ENCODE measurements around the gene LNP1.
"Not testable (repeated sequence)": the region's sequence is repeated elsewhere in the genome, so short reads cannot be mapped to it uniquely, and the experiment has no call there.

LNP1 gene

GRCh38 chr3:100429187-100429716 is 27.9 kb downstream of the LNP1 start:
- H3K9me3 Mint-ChIP-seq: peaks cover 0 to 2% of the 10 kb centered on the region in 2 donors
- no peak for ATAC-seq (replicated peaks)
- no peaks in the 10 kb centered on the region for H3K27me3 Mint-ChIP-seq
- H3K36me3 Mint-ChIP-seq: peaks cover 0 to 3% of the 10 kb centered on the region in 2 donors
- no peak overlapping the region for H3K27ac Mint-ChIP-seq
- no peaks in the 10 kb centered on the region for H3K4me1 Mint-ChIP-seq
- no peak for DNase-seq
- H3K4me3 Mint-ChIP-seq: no peak overlapping the region

GRCh38 chr3:100436951-100437350 is 35.6 kb downstream of the LNP1 start:
- DNase-seq: no peak
- Mint-ChIP-seq H3K27me3 (no peaks in the 10 kb centered on the region), H3K36me3 (peaks cover 0 to 10% of the 10 kb centered on the region in 2 donors), H3K9me3 (peaks cover 0 to 6% of the 10 kb centered on the region in 2 donors), H3K4me3 (no peak overlapping the region), H3K27ac (no peak overlapping the region), H3K4me1 (no peaks in the 10 kb centered on the region)
- ATAC-seq (replicated peaks): no peak

- H3K9me3 Mint-ChIP-seq: peaks cover 3 to 9% of the 10 kb centered on the region in 2 donors
- ATAC-seq (replicated peaks): no peak
- DNase-seq: no peak
- H3K4me1 Mint-ChIP-seq: no peaks in the 10 kb centered on the region
- no peak overlapping the region for H3K4me3 Mint-ChIP-seq
- H3K27ac Mint-ChIP-seq: no peak overlapping the region
- H3K36me3 Mint-ChIP-seq: peaks cover 0 to 16% of the 10 kb centered on the region in 2 donors
- H3K27me3 Mint-ChIP-seq: no peaks in the 10 kb centered on the region
These were observed 36.6 kb downstream of the LNP1 start for GRCh38 chr3:100437721-100438622.

- Mint-ChIP-seq H3K27ac (no peak overlapping the region), H3K4me3 (no peak overlapping the region), H3K36me3 (peaks cover 0 to 13% of the 10 kb centered on the region in 2 donors), H3K9me3 (peaks cover 3 to 8% of the 10 kb centered on the region in 2 donors), H3K27me3 (no peaks in the 10 kb centered on the region), H3K4me1 (no peaks in the 10 kb centered on the region)
- ATAC-seq (replicated peaks) (no peak), DNase-seq (no peak)
These were observed 37.3 kb downstream of the LNP1 start for GRCh38 chr3:100438623-100438974.

GRCh38 chr3:100440895-100441294 is 39.6 kb downstream of the LNP1 start:
- Mint-ChIP-seq H3K27me3 (no peaks in the 10 kb centered on the region), H3K9me3 (peaks cover 3% of the 10 kb centered on the region in 2 donors), H3K27ac (no peak overlapping the region), H3K4me3 (no peak overlapping the region), H3K36me3 (peaks cover 0 to 10% of the 10 kb centered on the region in 2 donors), H3K4me1 (no peaks in the 10 kb centered on the region)
- no peak for ATAC-seq (replicated peaks)
- DNase-seq: no peak

GRCh38 chr3:100443690-100444089 is 42.4 kb downstream of the LNP1 start:
- DNase-seq: no peak
- no peak for ATAC-seq (replicated peaks)
- Mint-ChIP-seq H3K9me3 (peaks cover 5 to 7% of the 10 kb centered on the region in 2 donors), H3K4me3 (no peak overlapping the region), H3K27ac (no peak overlapping the region), H3K4me1 (no peaks in the 10 kb centered on the region), H3K27me3 (no peaks in the 10 kb centered on the region), H3K36me3 (peaks cover 0 to 11% of the 10 kb centered on the region in 2 donors)

- ATAC-seq (replicated peaks); H3K27ac Mint-ChIP-seq; H3K4me3 Mint-ChIP-seq; DNase-seq; H3K27me3 Mint-ChIP-seq; H3K4me1 Mint-ChIP-seq; H3K9me3 Mint-ChIP-seq: not testable (repeated sequence)
- peaks cover 0 to 11% of the 10 kb centered on the region in 2 donors for H3K36me3 Mint-ChIP-seq
These were observed 45.7 kb downstream of the LNP1 start for GRCh38 chr3:100447067-100447466.

GRCh38 chr3:100448079-100448478 is 46.7 kb downstream of the LNP1 start:
- DNase-seq (no peak), ATAC-seq (replicated peaks) (no peak)
- no peak overlapping the region for H3K4me3 Mint-ChIP-seq
- peaks cover 0 to 5% of the 10 kb centered on the region in 2 donors for H3K36me3 Mint-ChIP-seq
- peaks cover 2 to 4% of the 10 kb centered on the region in 2 donors for H3K9me3 Mint-ChIP-seq
- H3K27ac Mint-ChIP-seq: no peak overlapping the region
- no peaks in the 10 kb centered on the region for H3K4me1 Mint-ChIP-seq
- no peaks in the 10 kb centered on the region for H3K27me3 Mint-ChIP-seq

- Mint-ChIP-seq H3K27ac (no peak overlapping the region), H3K9me3 (peaks cover 2 to 4% of the 10 kb centered on the region in 2 donors), H3K36me3 (peaks cover 0 to 5% of the 10 kb centered on the region in 2 donors), H3K4me1 (no peaks in the 10 kb centered on the region), H3K4me3 (no peak overlapping the region), H3K27me3 (no peaks in the 10 kb centered on the region)
- no peak for DNase-seq
- ATAC-seq (replicated peaks): no peak
These were observed 47.9 kb downstream of the LNP1 start for GRCh38 chr3:100449214-100449613.

- peaks cover 0 to 2% of the 10 kb centered on the region in 2 donors for H3K9me3 Mint-ChIP-seq
These were observed 53.3 kb downstream of the LNP1 start for GRCh38 chr3:100454677-100455076.

GRCh38 chr3:100455841-100456550 is 54.7 kb downstream of the LNP1 start:
- no peaks in the 10 kb centered on the region for H3K4me1 Mint-ChIP-seq
- no peak overlapping the region for H3K4me3 Mint-ChIP-seq
- DNase-seq (no peak), ATAC-seq (replicated peaks) (no peak)
- no peak overlapping the region for H3K27ac Mint-ChIP-seq
- no peaks in the 10 kb centered on the region for H3K27me3 Mint-ChIP-seq
- peaks cover 0 to 4% of the 10 kb centered on the region in 2 donors for H3K36me3 Mint-ChIP-seq
- H3K9me3 Mint-ChIP-seq: peaks cover 0 to 2% of the 10 kb centered on the region in 2 donors

More at GRCh38 chr3:100454677-100455076, 53.3 kb downstream of the LNP1 start:
- no peaks in the 10 kb centered on the region for H3K27me3 Mint-ChIP-seq
- DNase-seq: no peak
- H3K4me1 Mint-ChIP-seq: no peaks in the 10 kb centered on the region
- no peak for ATAC-seq (replicated peaks)
- H3K27ac Mint-ChIP-seq: no peak overlapping the region
- H3K4me3 Mint-ChIP-seq: no peak overlapping the region
- H3K36me3 Mint-ChIP-seq: peaks cover 0 to 4% of the 10 kb centered on the region in 2 donors

- no peaks in the 10 kb centered on the region for H3K4me1 Mint-ChIP-seq
- H3K27me3 Mint-ChIP-seq: no peaks in the 10 kb centered on the region
- H3K27ac Mint-ChIP-seq: no peak overlapping the region
- no peak overlapping the region for H3K4me3 Mint-ChIP-seq
- peaks cover 0 to 4% of the 10 kb centered on the region in 2 donors for H3K36me3 Mint-ChIP-seq
- ATAC-seq (replicated peaks) (no peak), DNase-seq (no peak)
- H3K9me3 Mint-ChIP-seq: peaks cover 0 to 2% of the 10 kb centered on the region in 2 donors
These were observed 55.4 kb downstream of the LNP1 start for GRCh38 chr3:100456745-100457144.

GRCh38 chr3:100457811-100458210 is 56.5 kb downstream of the LNP1 start:
- Mint-ChIP-seq H3K36me3 (peaks cover 0 to 4% of the 10 kb centered on the region in 2 donors), H3K27me3 (no peaks in the 10 kb centered on the region), H3K9me3 (peaks cover 0 to 2% of the 10 kb centered on the region in 2 donors), H3K4me3 (no peak overlapping the region), H3K4me1 (no peaks in the 10 kb centered on the region), H3K27ac (no peak overlapping the region)
- DNase-seq: no peak
- no peak for ATAC-seq (replicated peaks)

GRCh38 chr3:100458814-100459213 is 57.5 kb downstream of the LNP1 start:
- peaks cover 0 to 5% of the 10 kb centered on the region in 2 donors for H3K4me1 Mint-ChIP-seq
- H3K27me3 Mint-ChIP-seq: peaks cover 0 to 5% of the 10 kb centered on the region in 2 donors
- ATAC-seq (replicated peaks) (no peak), DNase-seq (no peak)
- H3K36me3 Mint-ChIP-seq: peaks cover 0 to 4% of the 10 kb centered on the region in 2 donors
- H3K4me3 Mint-ChIP-seq: no peak overlapping the region
- H3K27ac Mint-ChIP-seq: no peak overlapping the region
- peaks cover 0 to 2% of the 10 kb centered on the region in 2 donors for H3K9me3 Mint-ChIP-seq

Data from stimulated activated naive B cell treated with anti-CD40 and anti-IgM and Interleukin-4, amounts not matched to agents 10 μg/mL and 1 μg/mL and 100 μg/mL, for 72 hours (primary cell).